Right lobe of liver (tissue), 6 donors: ENCODE data around the gene GNAZ. TPM values are rescaled to one million over a fixed set of nuclear protein-coding genes. Genes with fewer than 3 reads are reported as not detected.

Experiments
- ATAC-seq, 4 donors: fragments of 200-7000 bp; cut with Tn5 transposase; one replicate each; pipeline ENCODE4 v1.9.1; 2020; ENCODE audit warnings: mild to moderate bottlenecking in 4 of 4, moderate library complexity in 4 of 4
- DNase-seq, 3 donors: peaks; one replicate each; pipeline ENCODE4 v3.0.0-alpha.2; 2020
- H3K27ac ChIP-seq, 3 donors: fragments of 200-600 bp; one replicate each; pipeline ENCODE4 v1.8.0; 2022
- H3K27me3 ChIP-seq, 2 donors: fragments of 200-600 bp; one replicate each; pipeline ENCODE4 v1.8.0; 2022
- H3K36me3 ChIP-seq, 4 donors: fragments of 200-600 bp; sonication (generic) in 1 of 4; one replicate each; pipeline versions ENCODE4 v1.5.1 to v1.8.0; 2017 to 2022; ENCODE audit warnings: control low read depth in 1 of 4
- H3K4me1 ChIP-seq, 4 donors: fragments of 200-600 bp; sonication (generic) in 1 of 4; one replicate each; pipeline versions ENCODE4 v1.5.1 to v1.8.0; 2017 to 2022; ENCODE audit warnings: control low read depth in 1 of 4
- H3K4me3 ChIP-seq, 3 donors: fragments of 200-600 bp; one replicate each; pipeline ENCODE4 v1.8.0; 2022
- H3K9me3 ChIP-seq, 4 donors: fragments of 200-600 bp; sonication (generic) in 1 of 4; one replicate each; pipeline versions ENCODE4 v1.5.1 to v1.8.0; 2017 to 2022; ENCODE audit warnings: control low read depth in 1 of 4
- CTCF ChIP-seq, 4 donors: fragments of 200-600 bp in 3 of 4; fragments of 450-650 bp in 1 of 4; IDR thresholded peaks; one replicate each; pipeline versions ENCODE4 v1.5.1 to v1.8.0; 2016 to 2022; ENCODE audit warnings: antibody characterized with exemption in 4 of 4, mild to moderate bottlenecking in 2 of 4
- POLR2A ChIP-seq: fragments of 450-650 bp; IDR thresholded peaks from one replicate; pipeline ENCODE4 v1.6.1; 2017; ENCODE audit warnings: antibody characterized with exemption, mild to moderate bottlenecking
- WGBS: methylation state at CpG from one replicate; pipeline ENCODE4 v1.1.6; 2018; ENCODE audit warnings: low coverage, low lambda C conversion rate; ENCODE audit not compliant: insufficient coverage; ENCODE audit errors: missing lambda C conversion rate; 5-methylcytosine and 5-hydroxymethylcytosine counted together
- intact Hi-C, 2 donors: fragments of 100-400 bp; cut with DNase I; formaldehyde crosslinking; loops; one replicate each; pipeline versions ENCODE4 v1.11.2 to v1.14.1; 2022
- total RNA-seq, 6 experiments: library from RNA; depleted of rRNA in 2 of 6; stranded (reverse); fragments of >200 nt in 2 of 6; fragmentation: NEBNext Ultra II Directional in 3 of 6; extraction: Animal tissue kit (Norgen Biotek cat#: 25700) in 3 of 6; gene quantifications; one replicate each; pipeline versions ENCODE4 v1.1.0 to v1.2.4, GENCODE V29; 2016 to 2023
- donor health status: DM: no; HTN: yes; CAD: no.
- donor health status: DM: no; HTN: no; CAD: no.
- donor health status: DM: no; HTN: no; CAD: no.
- donor health status: DM: no; HTN: yes; CAD: no.
- donor health status: DM: no; HTN: yes; CAD: no.

Gene GNAZ
- total RNA-seq, 6 experiments from 2014 or later, result 0.15 to 1.5 (median 0.53) TPM

GRCh38 chr22:23157560-23158515 is 87.5 kb downstream of the GNAZ start:
- ATAC-seq, result no peak
- peaks cover 0 to 6% (median 0%) of the 10 kb centered on the region in 4 donors for H3K4me1 ChIP-seq
- H3K27me3 ChIP-seq, result no peaks in the 10 kb centered on the region
- TF ChIP-seq CTCF (IDR thresholded peaks at IDR 0.05), result no peak
- TF ChIP-seq POLR2A, result no peak
- H3K4me3 ChIP-seq, result no peak overlapping the region
- H3K27ac ChIP-seq, result no peak overlapping the region
- intact Hi-C loops, result no loop called here
- no peaks in the 10 kb centered on the region for H3K36me3 ChIP-seq
- DNase-seq, result peak in 1 of 3 donors; percentile 49
- no peaks in the 10 kb centered on the region for H3K9me3 ChIP-seq
- 73% methylated on average over 6 of the region's 22 CpGs for WGBS

GRCh38 chr22:23158516-23159290 is 88.4 kb downstream of the GNAZ start:
- WGBS, result no CpG with 5 or more reads among the region's 14 CpGs
- no peaks in the 10 kb centered on the region for H3K36me3 ChIP-seq
- no peaks in the 10 kb centered on the region for H3K9me3 ChIP-seq
- no peak overlapping the region for H3K27ac ChIP-seq
- TF ChIP-seq CTCF (IDR thresholded peaks at IDR 0.05) (no peak), POLR2A (no peak)
- ATAC-seq (no peak), DNase-seq (peak in 1 of 3 donors; percentile 42)
- intact Hi-C loops, result no loop called here
- H3K27me3 ChIP-seq, result no peaks in the 10 kb centered on the region
- H3K4me3 ChIP-seq, result no peak overlapping the region
- peaks cover 0 to 12% (median under 1%) of the 10 kb centered on the region in 4 donors for H3K4me1 ChIP-seq

- H3K4me1 ChIP-seq, result peaks cover 0 to 17% (median 3%) of the 10 kb centered on the region in 4 donors
- ATAC-seq, result no peak
- H3K27me3 ChIP-seq, result no peaks in the 10 kb centered on the region
- intact Hi-C loops, result no loop called here
- H3K27ac ChIP-seq, result no peak overlapping the region
- no peaks in the 10 kb centered on the region for H3K36me3 ChIP-seq
- H3K4me3 ChIP-seq, result no peak overlapping the region
- WGBS, result no CpG with 5 or more reads among the region's 6 CpGs
- no peak for TF ChIP-seq CTCF (IDR thresholded peaks at IDR 0.05)
- TF ChIP-seq POLR2A, result no peak
- no peak for DNase-seq
- no peaks in the 10 kb centered on the region for H3K9me3 ChIP-seq
Measured at GRCh38 chr22:23159291-23159630, 88.9 kb downstream of the GNAZ start.

- intact Hi-C loops, result loop anchor here in 1 of 2 donors (10.0 kb wide), 1 partner anchor 224 kb away; no protein-coding TSS in a partner anchor
- Histone ChIP-seq H3K36me3 (no peaks in the 10 kb centered on the region), H3K4me1 (peaks cover 0 to 31% (median 10%) of the 10 kb centered on the region in 4 donors), H3K4me3 (no peak overlapping the region), H3K27me3 (no peaks in the 10 kb centered on the region), H3K27ac (no peak overlapping the region), H3K9me3 (no peaks in the 10 kb centered on the region)
- TF ChIP-seq CTCF (IDR thresholded peaks at IDR 0.05) (no peak), POLR2A (no peak)
- no CpG with 5 or more reads among the region's 4 CpGs for WGBS
- DNase-seq (no peak), ATAC-seq (no peak)
Measured at GRCh38 chr22:23161029-23161428, 90.7 kb downstream of the GNAZ start.
